Activated gamma-delta T cell treated with Interleukin-2 at 50 U/mL for 16 hours (primary cell): ENCODE results near the gene FOXO6.

Experiments used
- DNase-seq: peaks from one replicate; pipeline ENCODE4 v3.0.0-alpha.2; 2020

Gene FOXO6

DNA sequence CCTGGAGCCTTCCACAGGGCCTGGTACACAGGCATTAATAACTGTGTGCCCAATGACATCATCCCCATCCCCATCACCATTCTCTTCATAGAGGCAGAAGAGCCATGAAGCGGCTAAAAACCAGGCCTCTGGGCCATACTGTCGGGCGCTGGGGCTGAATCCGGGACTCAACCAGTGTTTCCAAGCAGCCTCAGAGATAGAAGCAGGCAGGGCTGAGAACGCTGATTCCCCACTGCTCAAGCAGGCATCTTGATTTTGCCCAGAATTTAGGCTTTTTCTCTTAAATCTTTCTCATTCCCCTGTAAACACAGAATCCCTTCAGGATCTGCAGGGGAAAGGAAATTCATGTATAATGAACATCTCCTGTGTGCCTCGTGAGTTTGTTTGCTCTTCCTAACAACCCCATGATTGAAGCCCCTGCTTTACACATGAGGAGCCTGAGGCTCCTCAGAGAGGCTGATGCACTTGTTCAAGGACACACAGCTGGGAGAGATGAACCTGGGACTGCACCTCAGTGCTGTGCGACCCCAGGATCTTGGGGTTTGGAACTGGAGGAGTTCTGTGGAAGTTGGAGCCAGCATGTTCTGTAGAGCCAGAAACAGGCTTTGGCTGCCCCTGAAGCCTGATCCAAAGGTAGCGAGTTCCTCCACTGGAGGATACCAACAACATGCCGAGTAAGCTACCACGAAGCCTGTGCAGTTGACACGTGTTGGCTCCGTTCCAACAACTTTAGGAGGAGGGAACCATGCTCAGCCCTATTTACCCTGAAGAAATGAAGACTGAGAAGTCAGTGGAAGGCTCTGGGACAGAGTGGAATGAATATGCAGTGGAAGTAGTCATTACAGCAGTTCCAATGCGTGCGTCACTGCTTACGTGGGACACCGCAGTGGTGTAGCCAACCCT, 67.8 kb downstream of the FOXO6 start:
- no peak for DNase-seq

DNA sequence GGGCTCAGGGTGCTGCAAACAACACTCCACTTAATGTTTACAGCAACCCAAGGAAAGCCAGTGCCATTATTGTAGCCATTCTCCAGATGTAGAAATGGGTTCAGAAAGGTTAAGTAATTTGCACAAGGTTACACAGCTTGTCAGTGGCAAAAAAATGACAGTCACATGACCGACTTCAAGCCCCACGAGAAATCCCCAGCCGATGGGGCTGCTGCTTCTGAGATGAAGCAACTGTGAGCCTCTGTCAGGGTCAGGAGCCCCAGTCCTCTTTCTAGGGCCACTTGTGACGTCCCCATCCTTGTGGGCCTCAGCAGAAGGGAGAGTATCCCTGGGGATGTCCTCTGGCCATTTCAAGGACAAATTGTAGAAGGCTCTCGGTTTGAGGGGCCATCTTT, 68.4 kb downstream of the FOXO6 start:
- no peak for DNase-seq

DNA sequence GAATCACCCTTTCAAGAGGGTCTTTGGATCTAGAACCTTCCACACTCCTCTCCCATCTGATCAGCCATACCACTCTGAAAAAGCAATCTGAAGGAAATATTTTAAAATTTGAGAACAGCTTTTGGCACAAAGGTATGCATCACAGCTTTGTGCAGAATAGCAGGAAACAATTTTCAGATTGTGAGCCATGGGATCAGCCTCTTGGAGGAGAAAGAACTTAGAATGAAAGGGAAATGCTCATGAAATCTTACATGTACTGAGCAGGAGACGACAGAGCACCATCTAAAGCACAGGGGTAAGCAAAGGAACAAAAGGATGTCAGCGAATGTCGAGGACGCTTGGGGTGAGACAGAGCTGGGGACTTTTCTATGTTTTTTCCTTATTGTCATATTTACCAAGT, 68.8 kb downstream of the FOXO6 start:
- no peak for DNase-seq

DNA sequence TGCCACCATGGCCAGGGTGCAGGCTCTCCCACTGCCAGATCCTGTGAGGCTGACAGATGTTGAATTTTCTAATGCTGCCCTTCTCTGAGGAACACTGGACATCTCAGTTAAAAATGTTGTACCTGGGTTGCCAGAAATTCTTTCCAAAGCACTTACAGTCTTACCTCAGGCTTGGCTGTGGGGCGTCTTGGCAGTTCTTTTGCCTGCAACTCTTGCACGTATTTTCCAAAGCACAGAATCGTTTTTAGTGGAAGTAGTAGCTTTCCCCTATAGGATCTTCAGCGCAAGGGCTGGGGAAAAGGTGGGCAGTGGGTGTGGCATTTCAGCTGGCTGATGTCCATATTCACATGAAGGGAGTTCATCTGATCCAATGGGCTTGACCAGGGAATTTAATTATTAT, 69.3 kb downstream of the FOXO6 start:
- DNase-seq: no peak

DNA sequence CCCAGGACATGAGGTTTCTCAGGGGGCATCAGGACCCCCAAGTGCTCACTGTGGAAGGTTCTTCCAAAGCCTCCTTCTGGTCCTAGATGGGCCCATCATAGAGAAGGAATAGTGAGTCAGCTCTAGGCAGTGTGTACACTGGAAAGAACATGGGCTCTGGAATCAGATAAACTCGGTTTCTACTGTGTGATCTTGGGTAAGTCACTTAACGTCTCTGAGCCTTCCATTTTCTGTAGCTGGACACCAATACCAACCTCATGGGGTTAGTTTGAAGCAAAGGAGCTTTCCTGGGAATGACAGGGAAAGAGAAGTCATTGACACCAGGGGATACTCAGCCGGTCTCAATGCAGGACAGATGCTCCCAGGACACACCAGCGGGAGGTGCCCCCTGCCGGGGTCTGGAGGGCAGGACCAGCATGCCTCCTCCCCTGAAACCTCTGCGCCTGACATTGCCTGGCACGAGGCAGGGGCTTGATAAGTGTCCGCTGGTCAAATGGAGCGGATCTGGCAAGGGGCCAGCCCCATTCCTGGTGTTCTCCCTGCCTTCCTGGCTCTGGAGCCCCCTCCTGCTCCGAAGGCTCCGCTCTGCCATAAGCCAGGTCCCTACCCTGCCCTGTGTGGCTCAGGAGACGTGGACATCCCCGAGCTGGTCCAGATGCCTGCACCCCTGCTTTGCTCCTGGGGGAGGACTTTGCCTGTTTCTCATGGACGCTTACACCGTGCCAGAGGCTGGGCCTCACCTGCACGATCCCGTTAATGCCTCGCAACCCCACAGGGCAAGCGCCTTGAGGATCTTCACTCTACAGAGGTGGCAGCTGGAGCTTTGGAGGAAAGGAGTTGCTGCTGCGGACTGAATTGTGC, 70.5 kb downstream of the FOXO6 start:
- DNase-seq: no peak
